GM12865 (cell line): ENCODE measurements around the gene GSS.

ENCODE experiments used
- DNase-seq: peaks from one replicate; pipeline ENCODE4 v3.0.0; 2010; ENCODE audit warnings: low read depth
- H3K4me3 ChIP-seq: 2 replicates; pipeline ENCODE4 v1.5.1; 2011; ENCODE audit warnings: mild to moderate bottlenecking, low read depth, low read length, control low read depth
- TF ChIP-seq, protein P1 (sequence below): IDR thresholded peaks from 2 replicates; pipeline ENCODE4 v1.5.1; 2011; ENCODE audit warnings: low read length, control low read depth, low read depth, inconsistent platforms; ENCODE audit not compliant: insufficient read depth; ENCODE audit errors: missing control alignments

GSS gene

DNA sequence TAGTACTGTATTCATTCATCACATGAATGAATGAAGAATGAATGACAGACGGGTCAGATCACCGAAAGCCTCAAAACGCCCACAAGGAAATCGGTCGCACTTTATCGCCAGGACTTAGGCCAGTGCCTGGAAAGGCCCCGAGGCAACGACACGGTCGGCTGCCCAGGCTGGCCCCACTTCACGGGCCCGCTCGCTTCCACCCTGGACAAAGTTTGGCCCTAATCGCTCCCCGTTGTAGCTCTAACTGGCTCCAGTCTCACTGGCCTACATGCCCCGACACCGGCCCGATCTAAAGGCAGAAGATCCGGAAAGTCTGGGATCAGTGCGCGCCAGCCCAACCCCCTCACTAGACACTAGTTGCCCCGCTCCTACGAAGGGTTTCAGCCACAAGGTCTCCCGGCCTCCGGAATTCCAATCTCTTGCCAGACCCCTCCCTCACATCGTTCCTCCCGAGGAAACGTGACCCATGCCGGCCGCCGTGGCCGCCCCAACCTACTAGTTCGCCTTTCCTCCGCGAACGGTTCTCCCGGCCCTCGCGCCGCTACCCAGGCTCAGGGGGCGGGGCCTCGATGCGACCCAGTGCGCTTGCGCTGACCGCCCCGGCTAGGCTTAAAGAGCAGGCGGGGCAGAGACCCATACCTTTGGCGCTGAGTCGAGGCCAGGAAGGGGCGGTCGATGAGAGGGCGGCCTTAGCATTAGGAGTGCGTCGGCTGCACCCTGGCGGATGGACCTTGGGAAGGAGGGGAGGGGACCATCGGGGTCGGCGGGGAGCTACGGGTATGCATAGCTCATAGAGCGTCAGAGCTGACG lies at the start of gene GSS, which contains the start of gene MYH7B:
Gene GSS, minus strand, starts transcription at position 576 of the 810 bp plus-strand sequence. CDS start 3,954 bp downstream, outside the sequence.
Gene MYH7B, plus strand, starts transcription at position 638 of the 810 bp plus-strand sequence. CDS start 22,138 bp downstream, outside the sequence.
- TF ChIP-seq, protein P1, sequence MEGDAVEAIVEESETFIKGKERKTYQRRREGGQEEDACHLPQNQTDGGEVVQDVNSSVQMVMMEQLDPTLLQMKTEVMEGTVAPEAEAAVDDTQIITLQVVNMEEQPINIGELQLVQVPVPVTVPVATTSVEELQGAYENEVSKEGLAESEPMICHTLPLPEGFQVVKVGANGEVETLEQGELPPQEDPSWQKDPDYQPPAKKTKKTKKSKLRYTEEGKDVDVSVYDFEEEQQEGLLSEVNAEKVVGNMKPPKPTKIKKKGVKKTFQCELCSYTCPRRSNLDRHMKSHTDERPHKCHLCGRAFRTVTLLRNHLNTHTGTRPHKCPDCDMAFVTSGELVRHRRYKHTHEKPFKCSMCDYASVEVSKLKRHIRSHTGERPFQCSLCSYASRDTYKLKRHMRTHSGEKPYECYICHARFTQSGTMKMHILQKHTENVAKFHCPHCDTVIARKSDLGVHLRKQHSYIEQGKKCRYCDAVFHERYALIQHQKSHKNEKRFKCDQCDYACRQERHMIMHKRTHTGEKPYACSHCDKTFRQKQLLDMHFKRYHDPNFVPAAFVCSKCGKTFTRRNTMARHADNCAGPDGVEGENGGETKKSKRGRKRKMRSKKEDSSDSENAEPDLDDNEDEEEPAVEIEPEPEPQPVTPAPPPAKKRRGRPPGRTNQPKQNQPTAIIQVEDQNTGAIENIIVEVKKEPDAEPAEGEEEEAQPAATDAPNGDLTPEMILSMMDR, result peak; percentile 47
- peak within 1 kb of the TSS; percentile 96 for H3K4me3 ChIP-seq
- peak; percentile 96 for DNase-seq

DNA sequence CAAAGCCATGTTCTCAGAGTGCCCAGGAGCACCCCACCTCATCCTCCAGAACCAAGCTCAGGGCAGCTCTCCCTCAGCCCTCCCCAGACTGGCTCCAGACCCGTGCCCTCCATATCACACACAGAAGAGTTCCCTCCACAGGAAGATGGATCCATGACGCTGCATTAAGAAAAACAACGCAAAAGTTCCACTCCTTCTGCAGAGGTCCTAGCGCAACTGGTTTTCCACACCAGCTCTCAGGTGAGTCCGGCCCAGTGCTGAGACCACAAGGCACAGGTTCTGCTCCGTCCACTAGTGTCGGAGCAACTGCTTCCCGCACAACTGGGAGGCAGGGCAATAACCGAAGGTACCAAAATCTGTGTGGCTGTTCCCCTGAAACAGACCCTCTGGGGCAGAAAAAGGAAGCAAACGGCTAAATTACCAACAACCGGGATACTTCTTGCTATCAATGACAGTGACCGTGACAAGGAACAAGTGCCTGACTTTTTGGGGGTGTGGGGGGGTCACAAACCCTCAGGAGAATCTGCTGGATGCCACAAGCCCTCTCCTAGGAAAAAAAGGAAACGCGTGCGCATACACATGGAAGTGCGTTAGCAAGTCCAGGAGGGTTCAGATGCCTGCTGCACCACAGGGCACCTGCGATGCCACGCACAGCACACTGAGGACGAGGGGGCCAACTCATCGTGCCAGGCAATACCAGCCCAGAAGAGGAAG lies 49.3 kb upstream of the GSS start:
- H3K4me3 ChIP-seq, result no peak overlapping the region
- TF ChIP-seq, protein P1, result no peak
- DNase-seq, result no peak

DNA sequence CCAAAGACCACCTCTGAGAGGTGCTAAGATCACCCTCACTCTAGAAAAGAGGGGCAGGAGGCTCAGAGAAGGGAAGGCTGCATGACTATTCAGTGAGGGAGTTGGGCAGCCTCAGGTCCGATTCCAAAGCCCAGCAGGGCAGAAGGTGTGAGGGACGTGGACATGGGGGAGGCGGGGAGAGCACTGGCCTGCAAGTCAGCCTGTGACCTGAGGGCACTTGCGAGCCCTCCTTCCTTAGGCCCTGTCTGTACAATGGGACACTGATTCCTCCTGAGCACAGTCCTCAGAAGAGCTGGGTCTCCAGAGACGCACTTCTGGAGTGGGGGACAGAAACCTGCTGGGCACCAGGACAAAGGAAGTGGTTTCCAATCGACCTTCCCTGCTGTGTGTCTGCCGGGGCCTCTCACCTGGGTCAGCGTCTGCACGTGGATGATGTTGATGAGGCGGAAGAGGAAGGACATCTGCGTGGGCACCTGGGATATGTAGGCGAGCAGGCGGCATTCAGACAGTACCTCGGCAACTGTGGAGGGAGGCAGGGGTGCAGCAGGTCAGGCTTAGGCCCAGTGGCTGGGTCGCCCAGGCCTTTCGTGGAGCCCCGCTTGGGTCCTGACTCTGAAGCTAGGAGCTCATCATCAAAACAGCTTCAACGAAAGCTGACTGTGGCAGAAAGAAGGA lies 48.6 kb upstream of the GSS start:
- H3K4me3 ChIP-seq, result no peak overlapping the region
- TF ChIP-seq, protein P1, result no peak
- DNase-seq, result no peak

DNA sequence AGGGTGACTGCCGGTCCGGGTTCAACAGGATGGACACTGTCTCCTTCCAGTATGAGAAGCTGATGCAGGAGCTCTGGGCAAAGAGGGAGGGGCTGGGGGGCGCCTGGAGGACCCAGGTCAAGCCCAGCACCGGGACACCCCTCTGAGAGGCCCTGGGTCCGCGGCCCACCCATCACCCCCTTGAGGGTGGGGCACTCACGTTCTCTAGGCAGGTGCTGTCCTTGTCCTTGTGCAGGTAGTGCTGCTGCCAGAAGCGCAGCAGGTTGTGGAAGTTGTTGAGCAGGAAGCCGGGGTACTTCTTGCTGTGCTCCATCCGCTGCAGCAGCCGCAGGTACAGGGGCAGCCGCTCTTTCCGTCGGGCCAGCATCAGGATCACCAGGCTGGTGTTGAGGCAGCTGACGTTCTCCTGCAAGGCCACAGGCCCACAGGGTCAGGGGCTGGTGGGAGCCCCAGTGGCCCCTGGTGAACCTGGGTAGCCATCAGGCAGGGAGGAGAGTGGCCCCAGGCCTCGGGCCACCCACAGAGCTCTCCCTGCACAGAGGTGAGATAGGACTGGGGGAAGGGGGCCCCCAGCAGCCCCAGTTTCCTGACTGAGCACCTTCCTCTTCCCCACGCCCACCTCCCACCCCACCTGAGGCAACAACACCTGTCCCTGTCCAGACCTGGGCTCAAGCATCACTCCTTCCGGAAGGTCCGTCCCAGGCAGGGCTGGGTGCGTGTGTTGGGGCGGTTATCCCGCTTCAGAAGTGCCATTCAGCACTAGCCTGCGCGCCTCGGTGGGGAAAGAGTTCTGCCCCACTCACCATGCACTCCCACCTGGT lies 47.8 kb upstream of the GSS start:
- H3K4me3 ChIP-seq, result no peak overlapping the region
- TF ChIP-seq, protein P1, result no peak
- DNase-seq, result no peak

DNA sequence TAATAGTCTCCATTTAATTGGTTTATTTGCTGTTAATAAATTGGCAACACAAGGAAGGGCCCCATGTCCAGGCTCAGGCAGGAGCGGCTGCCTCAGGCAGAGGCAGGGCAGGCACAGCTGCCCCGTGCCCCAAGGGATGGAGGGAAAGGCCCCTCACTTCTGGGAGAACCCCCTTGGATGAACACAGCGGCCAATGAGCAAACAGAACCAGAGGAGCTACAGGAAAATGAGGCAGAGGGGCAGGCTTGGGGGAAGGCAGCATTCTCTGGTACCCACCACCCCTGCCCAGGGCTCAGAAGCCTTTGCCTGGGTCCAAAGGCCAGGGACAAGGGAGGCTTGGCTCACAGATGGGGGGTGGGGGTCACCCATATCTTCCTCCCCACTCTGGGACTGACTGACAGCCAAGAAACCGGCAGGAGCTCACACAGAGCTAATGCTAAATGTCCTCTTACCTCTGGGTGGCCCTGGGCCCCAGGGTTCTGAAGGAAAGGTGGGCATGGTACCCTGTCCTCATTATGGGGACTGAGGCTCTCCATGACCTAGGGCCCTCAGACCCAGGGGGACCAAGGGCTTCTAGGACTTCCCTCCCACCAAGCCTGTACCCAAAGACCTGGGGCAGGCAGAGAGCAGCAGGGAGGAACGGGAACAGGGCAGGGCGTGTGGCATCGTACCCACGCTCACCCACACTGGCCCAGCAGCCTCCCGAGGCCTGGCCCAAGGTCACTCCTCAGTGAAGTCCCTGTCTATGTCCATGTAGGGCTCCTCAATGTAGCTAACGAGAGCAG lies 47.0 kb upstream of the GSS start:
- DNase-seq, result no peak
- no peak overlapping the region for H3K4me3 ChIP-seq
- TF ChIP-seq, protein P1, result no peak
